Inflammatory macrophage (primary cell): ENCODE measurements around the gene TERT.
"Not testable (repeated sequence)": the region's sequence is repeated elsewhere in the genome, so short reads cannot be mapped to it uniquely, and the experiment has no call there.

ENCODE experiments used
- DNase-seq, 2 donors: peaks; one replicate each; pipeline ENCODE4 v3.0.0-alpha.2; 2020 to 2022
- total RNA-seq, 18 experiments: gene quantifications; one replicate each; lab custom pipeline; 2026; ENCODE audit warnings: mixed read lengths in 6 of 18, inconsistent platforms in 2 of 18; lab: John Stamatoyannopoulos, UW

The TERT gene
- total RNA-seq = 0 to 0.10 (median 0.04) reads per million in 18 experiments

DNA sequence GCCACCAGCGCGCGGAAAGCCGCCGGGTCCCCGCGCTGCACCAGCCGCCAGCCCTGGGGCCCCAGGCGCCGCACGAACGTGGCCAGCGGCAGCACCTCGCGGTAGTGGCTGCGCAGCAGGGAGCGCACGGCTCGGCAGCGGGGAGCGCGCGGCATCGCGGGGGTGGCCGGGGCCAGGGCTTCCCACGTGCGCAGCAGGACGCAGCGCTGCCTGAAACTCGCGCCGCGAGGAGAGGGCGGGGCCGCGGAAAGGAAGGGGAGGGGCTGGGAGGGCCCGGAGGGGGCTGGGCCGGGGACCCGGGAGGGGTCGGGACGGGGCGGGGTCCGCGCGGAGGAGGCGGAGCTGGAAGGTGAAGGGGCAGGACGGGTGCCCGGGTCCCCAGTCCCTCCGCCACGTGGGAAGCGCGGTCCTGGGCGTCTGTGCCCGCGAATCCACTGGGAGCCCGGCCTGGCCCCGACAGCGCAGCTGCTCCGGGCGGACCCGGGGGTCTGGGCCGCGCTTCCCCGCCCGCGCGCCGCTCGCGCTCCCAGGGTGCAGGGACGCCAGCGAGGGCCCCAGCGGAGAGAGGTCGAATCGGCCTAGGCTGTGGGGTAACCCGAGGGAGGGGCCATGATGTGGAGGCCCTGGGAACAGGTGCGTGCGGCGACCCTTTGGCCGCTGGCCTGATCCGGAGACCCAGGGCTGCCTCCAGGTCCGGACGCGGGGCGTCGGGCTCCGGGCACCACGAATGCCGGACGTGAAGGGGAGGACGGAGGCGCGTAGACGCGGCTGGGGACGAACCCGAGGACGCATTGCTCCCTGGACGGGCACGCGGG, at the start of gene TERT:
Gene TERT (minus strand): TSS at position 234 of the 815 bp plus-strand sequence. CDS start 79 bp downstream, at position 155.
- no peak for DNase-seq

DNA sequence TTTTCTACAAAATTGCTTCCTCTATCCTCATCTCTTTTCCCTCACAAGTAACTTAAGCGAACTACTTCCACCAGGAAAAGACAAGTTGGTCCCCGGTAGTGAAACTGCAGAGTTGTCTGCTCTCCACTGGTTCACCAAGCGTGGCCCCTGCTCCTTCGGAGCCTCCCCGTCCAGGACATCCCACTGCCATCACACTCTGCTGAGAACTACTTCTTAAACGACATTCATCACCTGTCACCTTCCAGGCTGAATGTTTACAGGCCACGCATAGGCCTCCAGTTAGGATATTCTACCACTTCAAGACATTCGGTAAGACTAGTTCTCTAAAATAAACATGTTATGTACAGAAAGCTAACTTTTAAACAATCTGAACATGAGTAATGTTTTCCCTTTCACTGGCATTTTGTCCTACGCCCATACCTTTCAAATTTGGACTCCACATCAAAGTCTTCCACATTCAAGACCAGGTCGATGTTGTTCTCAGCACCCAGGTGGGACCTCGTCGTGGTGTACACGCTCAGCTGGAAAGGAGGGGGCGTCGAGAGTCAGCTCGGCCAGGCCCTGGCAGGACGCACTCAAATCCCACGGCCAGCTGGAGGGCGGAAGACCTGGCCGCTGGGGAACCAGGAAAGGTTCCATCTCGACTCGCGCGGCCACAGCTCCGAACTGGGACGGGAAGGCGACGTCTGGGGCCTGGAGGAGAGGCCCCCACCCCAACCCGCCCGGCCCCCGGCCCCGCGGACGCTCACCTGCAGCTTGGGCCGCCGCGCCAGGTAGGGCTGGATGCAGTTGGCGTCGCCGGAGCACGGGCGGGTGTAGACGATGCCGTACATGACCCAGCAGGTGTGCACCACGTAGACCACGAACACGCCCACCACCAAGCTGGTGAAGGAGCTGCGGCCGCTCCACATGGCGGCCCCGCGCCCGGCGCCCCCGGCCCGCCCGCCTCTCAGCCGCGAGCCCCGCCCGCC, 49.3 kb upstream of the TERT start:
- DNase-seq = peak in 1 of 2 donors; percentile 24

DNA sequence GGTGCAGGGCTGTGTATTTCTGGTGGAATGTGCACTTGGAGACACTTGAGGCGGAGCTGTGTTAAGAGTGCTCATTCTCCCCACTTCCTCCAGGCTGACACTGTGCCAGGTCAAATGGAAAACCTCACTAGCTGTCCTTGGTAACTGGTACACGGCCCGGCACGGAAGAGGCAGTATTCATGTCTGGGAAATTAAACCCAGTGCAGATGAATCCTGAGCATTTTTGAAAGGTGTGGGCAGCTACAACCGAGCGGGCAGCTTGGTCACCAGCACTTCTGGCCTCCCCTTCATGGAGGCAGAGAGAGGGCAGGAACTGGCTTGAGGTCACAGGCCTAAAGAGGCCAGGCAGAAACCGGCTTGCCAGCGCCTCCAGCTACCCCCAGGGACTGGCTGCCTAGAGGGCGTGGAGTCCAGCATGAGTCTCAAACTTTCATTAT, 48.5 kb upstream of the TERT start:
- DNase-seq = no peak

DNA sequence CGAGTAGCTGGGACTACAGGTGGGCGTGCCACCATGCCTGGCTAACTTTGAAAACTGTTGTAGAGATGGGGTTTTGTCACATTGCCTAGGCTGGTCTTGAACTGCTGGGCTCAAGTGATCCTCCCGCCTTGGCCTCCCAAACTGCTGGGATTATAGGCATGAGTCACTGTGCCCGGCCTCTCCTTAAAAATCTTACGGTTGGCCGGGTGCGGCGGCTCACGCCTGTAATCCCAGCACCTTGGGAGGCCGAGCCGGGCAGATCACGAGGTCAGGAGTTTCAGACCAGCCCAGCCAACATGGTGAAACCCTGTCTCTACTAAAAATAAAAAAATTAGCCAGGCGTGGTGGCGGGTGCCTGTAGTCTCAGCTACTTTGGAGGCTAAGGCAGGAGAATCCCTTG, 47.8 kb upstream of the TERT start:
- not testable (repeated sequence) for DNase-seq

DNA sequence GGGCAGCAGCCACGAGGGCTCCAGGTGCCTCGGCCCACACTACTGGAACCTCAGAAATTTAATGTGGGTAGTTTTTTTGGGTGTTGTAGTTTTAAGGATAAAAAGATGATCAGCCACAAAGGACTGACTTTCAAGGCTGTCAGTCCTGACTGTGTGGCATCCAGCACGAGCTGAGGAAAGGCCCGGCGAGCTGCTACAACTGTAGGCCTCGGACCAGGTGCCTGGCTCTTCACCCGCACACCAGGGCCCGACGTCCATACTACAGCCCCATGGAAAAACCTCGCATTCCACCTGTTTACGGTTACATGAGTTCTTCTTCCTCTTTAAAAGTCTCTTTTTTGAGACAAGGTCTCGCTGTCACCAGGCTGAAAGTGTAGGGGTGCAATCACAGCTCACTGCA, 47.4 kb upstream of the TERT start:
- DNase-seq = no peak

DNA sequence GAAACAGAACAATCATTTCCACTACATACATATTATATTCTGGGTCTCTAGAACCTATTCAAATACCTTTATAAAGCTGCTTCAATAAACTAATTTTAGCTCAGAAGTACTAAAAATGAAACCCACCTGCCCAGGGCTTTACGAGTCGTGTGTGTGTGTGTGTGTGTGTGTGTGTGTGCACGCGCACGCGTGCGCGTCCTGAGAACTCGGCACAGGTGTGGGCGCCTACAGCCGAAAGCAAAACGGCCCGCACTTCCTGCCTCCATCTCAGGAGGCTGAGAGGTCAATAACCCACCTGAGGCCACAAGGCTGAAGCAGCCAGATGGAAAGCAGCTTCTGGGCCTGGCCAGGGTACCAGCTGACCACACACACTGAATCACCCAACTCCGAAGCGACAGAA, 47.0 kb upstream of the TERT start:
- DNase-seq = no peak

DNA sequence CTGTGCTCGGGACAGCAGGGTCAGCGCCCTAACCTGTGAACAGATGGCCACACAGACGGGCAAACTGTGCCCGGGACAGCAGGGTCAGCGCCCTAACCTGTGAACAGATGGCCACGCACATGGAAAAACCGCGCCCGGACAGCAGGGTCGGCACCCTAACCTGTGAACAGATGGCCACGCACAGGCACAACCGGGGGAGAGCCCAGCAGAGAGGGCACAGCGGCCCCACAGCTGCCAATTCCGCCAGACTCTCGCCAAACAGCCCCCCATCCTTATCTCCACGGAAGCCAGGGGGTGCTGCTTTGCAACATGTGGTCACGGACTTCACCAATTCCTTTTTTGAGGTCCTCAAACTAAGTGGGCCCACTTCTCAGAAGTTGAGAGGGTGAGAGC, 44.9 kb upstream of the TERT start:
- DNase-seq = not testable (repeated sequence)

DNA sequence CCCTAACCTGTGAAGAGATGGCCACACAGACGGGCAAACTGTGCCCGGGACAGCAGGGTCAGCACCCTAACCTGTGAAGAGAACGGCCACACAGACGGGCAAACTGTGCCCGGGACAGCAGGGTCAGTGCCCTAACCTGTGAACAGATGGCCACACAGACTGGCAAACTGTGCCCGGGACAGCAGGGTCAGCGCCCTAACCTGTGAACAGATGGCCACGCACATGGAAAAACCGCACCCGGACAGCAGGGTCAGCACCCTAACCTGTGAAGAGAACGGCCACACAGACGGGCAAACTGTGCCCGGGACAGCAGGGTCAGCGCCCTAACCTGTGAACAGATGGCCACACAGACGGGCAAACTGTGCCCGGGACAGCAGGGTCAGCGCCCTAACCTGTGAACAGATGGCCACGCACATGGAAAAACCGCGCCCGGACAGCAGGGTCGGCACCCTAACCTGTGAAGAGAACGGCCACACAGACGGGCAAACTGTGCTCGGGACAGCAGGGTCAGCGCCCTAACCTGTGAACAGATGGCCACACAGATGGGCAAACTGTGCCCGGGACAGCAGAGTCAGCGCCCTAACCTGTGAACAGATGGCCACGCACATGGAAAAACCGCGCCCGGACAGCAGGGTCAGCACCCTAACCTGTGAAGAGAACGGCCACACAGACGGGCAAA, 44.4 kb upstream of the TERT start:
- not testable (repeated sequence) for DNase-seq

DNA sequence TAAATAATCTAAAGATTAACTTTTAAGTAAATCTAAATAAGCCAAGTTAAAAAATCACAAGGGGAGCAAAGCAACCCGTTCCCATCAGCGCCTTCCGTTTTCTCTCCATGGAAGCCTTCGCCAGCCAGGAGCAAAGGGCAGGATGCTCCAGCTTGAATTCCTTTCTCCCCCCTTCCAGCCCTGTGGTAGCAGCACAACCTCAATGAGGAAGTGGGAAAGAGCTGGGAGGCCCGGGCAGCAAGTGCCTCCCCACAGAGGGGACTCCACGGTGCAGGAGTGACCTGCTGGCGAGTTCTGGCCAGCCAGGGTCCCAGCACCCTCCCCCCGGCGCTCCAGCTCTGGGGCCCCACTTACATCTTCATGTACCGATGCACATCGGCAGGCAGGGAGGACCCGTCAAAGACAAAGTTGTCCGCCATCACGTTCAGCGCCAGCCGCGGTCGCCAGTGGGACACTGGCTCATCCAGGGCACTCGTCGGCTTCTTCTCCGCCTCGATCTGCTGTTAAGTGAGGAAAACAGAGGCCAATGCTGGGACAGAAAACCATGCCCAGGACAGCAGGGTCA, 43.7 kb upstream of the TERT start:
- no peak for DNase-seq

DNA sequence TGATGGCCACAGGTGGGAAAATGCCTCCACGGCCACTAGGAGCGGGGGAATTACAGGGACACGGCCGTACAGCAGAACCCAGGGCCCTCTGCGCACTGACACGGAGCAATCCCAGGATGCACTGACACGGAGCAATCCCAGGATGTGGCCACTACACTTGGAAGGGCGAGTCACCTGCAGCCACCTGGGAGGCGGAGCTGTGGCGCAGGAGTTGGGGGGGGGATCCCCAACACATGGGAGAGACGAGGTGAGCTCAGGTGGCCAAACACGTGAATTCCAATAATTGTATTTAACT, 43.3 kb upstream of the TERT start:
- no peak for DNase-seq

DNA sequence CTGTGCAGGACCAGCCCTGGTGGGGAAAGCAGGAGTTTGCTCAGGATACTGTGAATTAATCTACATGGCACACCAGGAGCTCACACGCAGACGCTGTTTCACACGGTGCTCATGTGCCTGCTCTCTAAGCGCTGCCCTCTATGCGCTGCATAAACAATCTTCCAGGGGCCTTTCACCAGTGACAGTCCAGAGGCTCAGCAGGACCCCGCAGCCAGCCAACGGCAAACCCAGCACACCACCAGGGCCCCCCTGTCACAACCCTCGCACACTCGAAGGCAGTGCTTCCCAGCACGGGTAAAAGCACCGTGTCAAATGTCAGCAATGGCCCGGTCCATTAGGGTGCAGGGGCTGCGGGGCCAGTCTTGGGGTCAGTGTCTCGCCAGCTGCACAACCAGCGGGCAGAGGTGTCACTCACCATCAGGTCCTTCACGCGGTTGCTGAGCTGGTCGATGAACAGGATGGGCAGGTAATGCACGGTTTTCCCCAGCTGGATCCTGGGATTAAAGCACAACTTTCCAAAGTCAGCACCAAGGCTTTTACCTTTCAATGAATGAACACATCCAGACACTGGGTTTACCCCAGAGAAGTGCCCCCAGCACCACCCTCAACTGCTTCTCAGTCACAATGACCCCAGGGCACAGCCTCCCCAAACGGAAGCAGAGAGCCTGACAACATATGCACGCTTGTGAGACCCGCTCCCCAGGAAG, 42.8 kb upstream of the TERT start:
- no peak for DNase-seq

DNA sequence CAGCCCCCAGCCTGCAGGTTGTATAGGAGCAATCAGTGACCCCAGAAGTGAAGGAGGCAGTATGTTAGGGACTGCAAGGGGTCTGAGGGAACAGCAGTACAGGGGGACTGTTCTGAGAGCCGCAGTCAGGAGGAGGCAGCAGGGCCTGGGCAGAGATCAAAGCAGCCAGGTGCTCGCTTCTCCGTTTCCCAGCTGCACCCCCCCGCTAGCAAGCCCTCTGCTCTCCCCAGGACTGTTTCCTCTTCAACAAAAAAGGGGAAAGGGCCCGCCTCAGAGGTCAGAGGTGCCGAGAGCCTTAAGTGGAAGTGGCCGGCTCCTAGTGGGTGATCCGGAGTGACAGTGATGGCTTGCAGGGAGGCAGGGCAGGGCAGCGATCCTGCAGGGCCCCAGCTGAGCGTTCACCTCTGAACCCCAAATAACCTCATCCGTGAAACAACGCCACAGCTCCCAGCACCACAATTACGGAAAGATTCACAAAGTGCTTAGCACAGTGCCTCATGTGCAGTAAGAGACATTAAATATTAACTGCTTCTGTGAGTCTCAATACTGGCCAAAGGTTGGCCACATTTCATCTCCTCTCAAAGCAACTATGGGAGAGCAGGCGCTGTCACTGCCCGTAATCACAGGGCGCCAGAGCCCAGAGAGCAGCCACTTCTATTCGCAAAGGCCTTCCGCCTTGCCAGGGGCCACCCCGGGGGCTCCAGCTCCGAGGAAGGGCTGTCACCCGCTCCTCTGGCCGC, 42.1 kb upstream of the TERT start:
- DNase-seq = no peak

DNA sequence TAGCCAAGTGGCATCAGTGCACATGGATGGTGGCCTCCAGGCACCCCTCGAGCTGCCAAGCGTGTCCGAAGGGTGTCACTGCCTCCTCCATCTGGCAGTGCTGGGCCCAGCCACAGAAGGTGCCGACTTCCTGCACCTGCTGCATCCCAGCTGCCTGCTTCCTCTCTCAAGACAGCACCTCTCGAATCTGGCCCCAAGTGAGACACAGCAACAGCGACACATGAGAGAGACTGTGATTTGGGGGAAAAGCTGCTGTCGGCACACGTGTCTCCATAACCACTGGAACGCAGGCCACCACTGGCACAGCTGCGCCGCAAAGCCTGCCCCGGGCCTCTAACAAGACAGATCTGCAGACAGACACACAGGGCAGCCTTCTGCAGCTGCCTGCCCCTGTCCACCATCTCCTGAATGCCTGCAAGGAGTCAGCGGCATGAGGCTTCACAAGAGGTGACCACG, 41.3 kb upstream of the TERT start:
- DNase-seq = no peak

DNA sequence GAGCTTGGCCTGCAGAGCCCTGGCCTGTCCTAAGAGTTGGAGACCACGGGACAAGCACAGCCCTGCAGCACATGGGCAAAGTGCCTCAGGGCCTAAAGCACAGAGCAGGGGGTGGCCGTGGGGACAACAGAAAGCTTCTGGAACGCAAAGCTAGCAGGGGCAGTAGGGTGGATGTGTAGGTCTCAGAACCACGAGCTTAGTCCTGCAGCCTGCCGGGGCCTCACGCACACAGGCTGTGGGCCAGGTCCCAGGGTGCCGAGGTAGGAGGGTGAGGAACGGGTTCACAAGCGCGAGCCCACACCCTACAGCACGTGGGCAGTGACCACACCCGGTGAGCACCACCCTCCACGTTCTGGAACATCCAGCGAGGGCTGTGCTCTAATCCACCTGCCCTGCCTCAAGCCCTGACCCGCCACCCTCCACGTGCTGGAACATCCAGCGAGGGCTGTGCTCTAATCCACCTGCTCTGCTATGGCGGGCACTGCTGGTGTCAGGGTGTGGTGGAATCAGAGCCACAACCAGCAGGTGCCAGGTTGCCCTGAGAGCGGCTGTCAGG, 40.8 kb upstream of the TERT start:
- DNase-seq = no peak

DNA sequence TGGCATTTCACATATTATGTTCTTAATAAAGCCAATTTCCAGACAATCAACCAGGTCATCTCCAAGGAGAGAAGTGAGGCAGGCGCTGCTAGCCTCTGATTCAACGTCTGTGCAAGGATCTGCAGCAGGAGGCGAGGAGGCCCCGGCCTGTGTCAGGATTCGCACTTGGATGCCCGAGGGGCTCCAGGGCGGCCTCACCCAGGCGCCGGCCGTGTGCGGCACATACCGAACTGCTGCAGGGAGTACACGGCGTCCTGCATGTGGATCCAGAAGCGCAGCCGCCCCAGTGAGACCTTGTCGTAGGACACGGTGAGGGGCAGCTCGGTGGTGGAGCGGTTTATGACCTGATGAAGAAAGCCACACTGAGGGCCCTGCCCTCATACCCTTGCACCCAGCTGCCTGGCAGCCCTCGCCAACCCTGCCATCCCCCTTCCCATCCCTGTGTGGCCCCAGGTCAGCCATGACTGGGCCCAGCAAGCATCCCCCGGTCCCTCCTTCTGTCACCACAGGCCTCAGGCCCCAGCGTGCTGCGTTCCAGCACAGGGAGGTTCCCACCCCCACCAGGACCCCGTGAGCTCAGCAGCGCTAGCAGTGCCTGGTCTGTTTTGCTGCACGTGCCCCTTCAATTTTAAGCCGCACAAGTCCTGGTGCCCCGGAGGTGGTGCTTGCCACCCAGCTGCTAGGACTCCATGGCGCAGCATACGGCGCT, 40.1 kb upstream of the TERT start:
- DNase-seq = no peak

DNA sequence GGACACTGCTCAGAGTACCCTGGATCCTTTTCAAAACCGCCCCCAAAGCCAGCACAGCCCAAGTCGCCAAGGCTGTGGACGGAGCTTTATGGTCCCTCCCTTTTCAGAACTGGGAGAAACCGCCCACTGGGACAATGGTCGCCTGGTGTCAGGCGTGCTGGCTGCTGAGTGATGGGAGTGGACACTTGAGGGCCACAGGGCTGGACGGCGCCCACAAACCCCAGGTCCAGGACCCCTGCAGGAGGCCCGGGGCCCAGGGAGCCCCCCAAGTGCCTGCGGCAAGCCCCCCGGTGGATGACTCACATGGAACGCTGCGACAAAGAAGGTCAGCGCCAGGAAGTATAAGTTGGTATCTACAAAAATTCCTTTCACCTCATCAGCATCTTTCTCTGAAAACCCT, 39.1 kb upstream of the TERT start:
- DNase-seq = no peak

DNA sequence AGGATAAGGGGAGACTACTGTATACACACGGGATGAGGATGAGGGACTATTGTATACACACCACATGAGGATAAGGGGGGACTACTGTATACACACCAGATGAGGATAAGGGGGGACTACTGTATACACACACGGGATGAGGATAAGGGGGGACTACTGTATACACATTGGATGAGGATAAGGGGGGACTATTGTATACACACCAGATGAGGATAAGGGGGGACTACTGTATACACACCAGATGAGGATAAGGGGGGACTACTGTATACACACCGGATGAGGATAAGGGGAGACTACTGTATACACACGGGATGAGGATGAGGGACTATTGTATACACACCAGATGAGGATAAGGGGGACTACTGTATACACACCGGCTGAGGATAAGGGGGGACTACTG, 38.4 kb upstream of the TERT start:
- not testable (repeated sequence) for DNase-seq

DNA sequence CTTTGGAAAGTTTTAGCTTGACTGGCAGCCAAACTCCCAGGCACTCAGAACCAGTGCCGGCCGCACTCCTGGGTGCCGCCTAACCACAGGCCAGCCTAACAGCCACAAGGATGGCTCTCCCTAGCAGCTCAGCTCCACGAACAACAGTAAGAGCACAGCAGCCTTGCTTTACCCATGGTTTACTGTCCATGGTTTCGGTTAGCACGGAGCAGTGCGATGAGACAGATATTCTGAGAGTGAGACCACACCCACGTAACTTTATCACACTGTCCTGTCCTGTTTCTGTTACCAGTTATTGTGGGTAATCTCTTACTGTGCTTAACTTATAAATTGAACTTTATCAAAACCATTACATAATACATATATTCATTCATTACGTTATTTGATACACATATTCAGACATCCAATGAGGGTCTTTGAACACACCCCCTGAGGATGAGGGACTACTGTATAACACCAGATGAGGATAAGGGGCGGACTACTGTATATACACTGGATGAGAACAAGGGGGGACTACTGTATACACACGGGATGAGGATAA, 37.7 kb upstream of the TERT start:
- no peak for DNase-seq

DNA sequence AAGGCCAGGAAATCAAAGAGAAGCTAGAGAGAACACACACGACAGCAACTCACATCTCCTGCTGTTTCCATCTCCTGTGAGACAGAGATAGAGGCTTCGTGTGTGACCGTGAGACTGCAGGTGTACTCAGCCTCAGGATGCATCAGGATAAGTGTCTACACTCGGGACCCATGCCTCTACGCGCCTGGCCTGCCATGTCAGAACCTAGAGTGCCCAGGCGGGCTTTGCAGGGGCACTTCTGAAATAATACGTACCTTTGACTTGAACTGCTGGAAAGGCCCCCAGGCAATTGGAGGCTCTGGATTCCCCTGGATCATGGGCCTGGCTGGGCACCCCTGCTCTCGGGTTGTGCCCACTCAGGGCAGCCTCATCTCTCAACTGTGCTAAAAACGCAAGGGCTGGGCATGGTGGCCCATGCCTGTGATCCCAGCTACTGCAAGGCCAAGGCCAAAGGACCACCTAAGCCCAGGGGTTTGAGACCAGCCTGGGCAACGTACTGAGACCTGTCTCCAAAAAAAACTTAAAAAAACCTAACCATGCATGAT, 37.1 kb upstream of the TERT start:
- no peak for DNase-seq
